Neural crest cell (in vitro differentiated cells): ENCODE measurements around the gene OPRL1. TPM values are rescaled to one million over a fixed set of nuclear protein-coding genes. Genes with fewer than 3 reads are reported as not detected.

Experiments used
- DNase-seq: peaks from one replicate; pipeline ENCODE4 v3.0.0; 2021; ENCODE audit warnings: low read depth, mixed read lengths, low spot score
- H3K27ac Mint-ChIP-seq: one replicate; pipeline ENCODE4 v1.8.0; 2021; ENCODE audit warnings: mild to moderate bottlenecking, mixed read lengths; ENCODE audit not compliant: unreplicated experiment
- H3K27me3 Mint-ChIP-seq: 2 replicates; pipeline ENCODE4 v1.8.0; 2021; ENCODE audit warnings: low read depth, mild to moderate bottlenecking, mixed read lengths
- H3K36me3 Mint-ChIP-seq: 2 replicates; pipeline ENCODE4 v1.8.0; 2021; ENCODE audit warnings: low read depth, mild to moderate bottlenecking, mixed read lengths
- H3K4me1 Mint-ChIP-seq: 2 replicates; pipeline ENCODE4 v1.8.0; 2021; ENCODE audit warnings: mixed read lengths
- H3K4me3 Mint-ChIP-seq: one replicate; pipeline ENCODE4 v1.8.0; 2021; ENCODE audit warnings: mild to moderate bottlenecking, mixed read lengths
- H3K9me3 Mint-ChIP-seq: 2 replicates; pipeline ENCODE4 v1.8.0; 2021; ENCODE audit warnings: mixed read lengths
- total RNA-seq: library from RNA; stranded (reverse); gene quantifications from 2 replicates; pipeline ENCODE4 v1.2.1, GENCODE V29; 2021
- TF ChIP-seq, protein P1 (sequence below): fragments of 200-600 bp; sonication (generic); conservative IDR thresholded peaks from 2 replicates; pipeline ENCODE4 v1.5.0; 2021; ENCODE audit warnings: antibody characterized with exemption, mild to moderate bottlenecking

OPRL1 gene
- total RNA-seq, 1 donor from 2014 or later: 0.96 TPM

DNA sequence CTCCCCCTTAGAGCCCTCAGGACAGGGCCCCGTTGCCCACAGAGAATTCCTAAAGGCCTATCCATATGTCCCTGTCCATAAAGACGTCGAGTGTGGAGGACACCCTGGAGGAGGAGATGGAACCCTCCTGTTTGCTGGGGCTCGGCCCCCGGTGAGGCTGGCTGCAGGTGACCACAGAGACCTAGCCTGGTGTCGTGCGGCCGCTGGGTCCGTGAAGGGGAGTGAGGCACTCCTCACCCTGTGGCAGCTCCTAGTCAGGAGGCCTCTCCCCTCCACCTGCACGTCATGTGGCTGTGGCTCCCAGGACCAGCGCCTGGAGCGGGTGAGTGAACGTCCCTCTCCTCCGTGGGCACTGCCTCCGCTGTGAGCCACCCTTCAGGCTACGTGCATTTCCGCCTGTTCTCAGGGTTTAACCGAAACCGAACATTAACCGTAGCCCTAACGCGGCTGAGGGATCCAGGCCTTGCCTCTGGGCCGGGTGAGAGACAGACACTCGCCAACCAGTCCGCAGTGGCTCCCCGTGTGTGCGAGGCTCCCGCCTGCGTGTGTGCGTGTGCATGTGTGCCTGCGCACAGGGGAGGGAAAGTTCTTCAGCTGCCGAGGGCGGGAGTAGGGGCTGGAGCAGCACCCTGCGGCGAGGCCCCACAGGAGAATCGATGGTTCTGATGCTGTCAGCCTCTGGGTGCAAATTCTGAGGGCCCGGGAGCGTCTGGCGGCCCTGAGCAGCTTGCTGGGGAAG, 22.8 kb upstream of the OPRL1 start:
- Mint-ChIP-seq H3K9me3 (no peaks in the 10 kb centered on the region), H3K27me3 (peaks cover 18% of the 10 kb centered on the region), H3K36me3 (no peaks in the 10 kb centered on the region), H3K4me3 (no peak overlapping the region), H3K4me1 (peaks cover 7% of the 10 kb centered on the region), H3K27ac (peak overlapping the region; percentile 19)
- no peak for DNase-seq
- TF ChIP-seq, protein P1, sequence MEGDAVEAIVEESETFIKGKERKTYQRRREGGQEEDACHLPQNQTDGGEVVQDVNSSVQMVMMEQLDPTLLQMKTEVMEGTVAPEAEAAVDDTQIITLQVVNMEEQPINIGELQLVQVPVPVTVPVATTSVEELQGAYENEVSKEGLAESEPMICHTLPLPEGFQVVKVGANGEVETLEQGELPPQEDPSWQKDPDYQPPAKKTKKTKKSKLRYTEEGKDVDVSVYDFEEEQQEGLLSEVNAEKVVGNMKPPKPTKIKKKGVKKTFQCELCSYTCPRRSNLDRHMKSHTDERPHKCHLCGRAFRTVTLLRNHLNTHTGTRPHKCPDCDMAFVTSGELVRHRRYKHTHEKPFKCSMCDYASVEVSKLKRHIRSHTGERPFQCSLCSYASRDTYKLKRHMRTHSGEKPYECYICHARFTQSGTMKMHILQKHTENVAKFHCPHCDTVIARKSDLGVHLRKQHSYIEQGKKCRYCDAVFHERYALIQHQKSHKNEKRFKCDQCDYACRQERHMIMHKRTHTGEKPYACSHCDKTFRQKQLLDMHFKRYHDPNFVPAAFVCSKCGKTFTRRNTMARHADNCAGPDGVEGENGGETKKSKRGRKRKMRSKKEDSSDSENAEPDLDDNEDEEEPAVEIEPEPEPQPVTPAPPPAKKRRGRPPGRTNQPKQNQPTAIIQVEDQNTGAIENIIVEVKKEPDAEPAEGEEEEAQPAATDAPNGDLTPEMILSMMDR: no peak

DNA sequence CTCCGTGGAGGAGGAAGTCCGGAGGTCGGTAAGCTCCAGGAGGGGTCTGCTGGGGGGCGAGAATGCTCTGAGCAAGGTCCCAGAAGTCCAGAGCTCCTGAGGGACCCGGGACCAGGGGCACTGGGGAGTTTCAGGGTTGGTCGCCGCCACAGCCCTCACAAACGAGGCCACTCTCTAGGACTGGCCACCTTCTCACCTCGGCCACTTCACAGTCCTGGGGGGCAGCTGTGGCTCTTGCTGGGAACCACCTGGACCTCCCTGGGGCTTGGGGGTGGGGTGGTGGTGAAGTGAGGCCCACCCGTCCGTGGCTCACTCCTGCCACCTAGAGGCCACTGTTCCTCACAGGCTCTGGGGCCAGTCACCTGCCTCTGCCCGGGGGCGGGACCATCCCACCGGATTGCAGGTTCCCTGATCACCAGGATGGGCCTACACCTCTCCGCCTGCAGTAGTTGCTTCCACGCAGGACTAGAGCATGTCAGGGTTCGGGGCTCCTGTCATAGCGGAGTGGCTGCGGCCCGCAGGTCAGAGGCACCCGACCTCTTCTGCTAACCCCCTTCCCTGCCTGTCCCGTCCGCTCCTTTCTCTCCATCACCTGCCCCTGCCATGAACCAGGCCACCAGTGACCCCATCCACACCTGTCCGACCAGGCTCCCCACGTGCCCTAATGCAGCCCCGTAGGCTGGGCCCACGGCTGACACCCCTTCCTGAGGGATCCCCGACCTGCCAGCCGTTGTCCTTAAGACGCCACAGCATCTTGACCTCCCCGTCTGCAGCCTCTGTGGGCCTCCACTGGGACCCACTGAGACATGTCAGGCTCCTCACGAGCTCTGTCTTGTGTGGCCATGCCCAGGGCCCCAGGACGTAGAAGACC, 22.0 kb upstream of the OPRL1 start:
- H3K9me3 Mint-ChIP-seq: no peaks in the 10 kb centered on the region
- TF ChIP-seq, protein P1: peak; percentile 86
- peak overlapping the region; percentile 19 for H3K27ac Mint-ChIP-seq
- no peaks in the 10 kb centered on the region for H3K36me3 Mint-ChIP-seq
- H3K4me1 Mint-ChIP-seq: peaks cover 11% of the 10 kb centered on the region
- DNase-seq: peak; percentile 83
- H3K27me3 Mint-ChIP-seq: peaks cover 14% of the 10 kb centered on the region
- H3K4me3 Mint-ChIP-seq: peak overlapping the region; percentile 64

DNA sequence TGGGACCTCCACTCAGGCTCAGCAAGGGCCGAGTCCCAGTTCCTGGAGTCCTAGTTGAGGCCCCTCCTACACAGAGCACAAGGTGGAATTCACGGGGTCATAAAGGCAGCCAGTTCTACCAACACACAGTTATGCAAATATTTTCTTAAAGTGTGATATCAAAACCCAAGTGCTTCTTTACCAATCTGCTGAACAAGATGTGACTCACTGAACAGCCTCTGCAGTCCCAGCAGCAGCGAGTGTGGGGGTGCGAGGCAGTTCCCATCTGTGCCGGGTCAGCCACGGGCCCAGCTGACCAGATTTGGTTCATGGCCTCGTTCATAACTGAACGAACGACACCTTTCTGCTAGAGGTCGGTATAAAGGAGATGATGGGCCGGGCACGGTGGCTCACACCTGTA, 21.3 kb upstream of the OPRL1 start:
- H3K4me1 Mint-ChIP-seq: peaks cover 11% of the 10 kb centered on the region
- H3K36me3 Mint-ChIP-seq: no peaks in the 10 kb centered on the region
- DNase-seq: no peak
- H3K27me3 Mint-ChIP-seq: peaks cover 9% of the 10 kb centered on the region
- H3K27ac Mint-ChIP-seq: no peak overlapping the region
- TF ChIP-seq, protein P1: no peak
- no peaks in the 10 kb centered on the region for H3K9me3 Mint-ChIP-seq
- H3K4me3 Mint-ChIP-seq: no peak overlapping the region

DNA sequence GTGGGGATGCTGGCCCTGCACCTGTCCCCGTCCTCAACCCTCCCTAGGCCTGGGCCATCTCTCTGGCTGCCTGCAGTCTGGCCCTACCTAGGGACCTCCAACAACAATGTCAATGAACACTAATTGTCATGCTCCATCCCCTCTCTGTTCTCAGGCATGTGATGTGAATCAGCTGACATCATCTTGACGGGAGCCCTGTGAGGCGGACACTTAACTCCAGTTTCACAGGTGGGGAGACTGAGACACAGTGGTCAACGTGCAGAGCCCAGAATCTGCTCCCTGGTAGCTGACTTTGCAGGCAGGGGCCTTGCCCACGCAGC, 17.6 kb upstream of the OPRL1 start:
- Mint-ChIP-seq H3K9me3 (no peaks in the 10 kb centered on the region), H3K36me3 (no peaks in the 10 kb centered on the region), H3K27ac (no peak overlapping the region), H3K4me3 (peak overlapping the region; percentile 96), H3K27me3 (peaks cover 2% of the 10 kb centered on the region), H3K4me1 (peaks cover 24% of the 10 kb centered on the region)
- TF ChIP-seq, protein P1: no peak
- DNase-seq: no peak

DNA sequence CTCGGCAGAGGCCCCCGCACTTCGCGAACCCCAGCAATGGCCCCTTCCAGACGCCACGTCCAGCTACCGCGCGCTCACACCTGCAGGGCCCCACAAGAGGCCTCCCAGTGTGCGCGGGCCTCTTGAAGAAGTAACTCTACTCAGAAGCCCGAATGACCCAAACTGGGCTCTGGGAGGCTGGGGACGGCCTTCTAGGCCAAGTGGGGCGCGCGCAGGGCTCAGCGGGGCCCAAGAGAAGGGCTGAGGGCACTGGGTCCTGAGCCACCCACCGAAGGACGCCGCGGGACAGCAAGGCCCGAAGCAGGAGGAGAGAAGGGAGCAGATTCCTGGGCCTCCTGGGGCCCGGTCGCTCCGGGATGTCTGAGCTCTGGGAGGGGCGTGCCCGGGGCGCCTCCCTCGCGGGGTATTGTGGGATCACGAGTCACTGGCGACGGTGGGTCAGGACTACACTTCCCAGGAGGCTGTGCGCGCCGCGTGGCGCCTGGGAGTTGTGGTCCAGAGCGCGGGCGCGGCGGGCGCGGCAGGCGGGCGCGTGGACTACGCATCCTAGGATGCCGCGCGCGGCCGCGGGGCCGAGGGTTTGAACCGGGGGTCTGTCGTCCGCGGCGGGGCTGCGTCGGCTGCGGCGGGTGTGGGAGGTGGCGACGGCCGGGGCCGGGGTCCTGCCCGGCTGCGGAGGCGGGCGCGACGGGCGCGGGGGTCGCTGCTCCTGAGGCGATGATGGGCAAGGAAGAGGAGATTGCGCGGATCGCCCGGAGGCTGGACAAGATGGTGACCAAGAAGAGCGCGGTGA, 17.1 kb upstream of the OPRL1 start, which contains the start of gene TCEA2:
Gene TCEA2, plus strand, starts transcription at position 603 of the 793 bp plus-strand sequence. Its CDS starts 115 bp downstream, at position 718.
- H3K27ac Mint-ChIP-seq: peak within 1 kb of the TSS; percentile 96
- no peaks in the 10 kb centered on the region for H3K36me3 Mint-ChIP-seq
- no peaks in the 10 kb centered on the region for H3K9me3 Mint-ChIP-seq
- peak; percentile 91 for DNase-seq
- H3K27me3 Mint-ChIP-seq: peaks cover 2% of the 10 kb centered on the region
- H3K4me1 Mint-ChIP-seq: peaks cover 24% of the 10 kb centered on the region
- TF ChIP-seq, protein P1: no peak
- peak within 1 kb of the TSS; percentile 96 for H3K4me3 Mint-ChIP-seq
